SK-N-SH treated with all-trans-retinoic acid at 6 μM for 48 hours (cell line): ENCODE data around the gene LCAT.

Experiments
- ARNTL ChIP-seq: fragments of 450-650 bp; formaldehyde crosslinking; IDR thresholded peaks from 2 replicates; pipeline ENCODE4 v1.5.0; 2020; ENCODE audit warnings: low read depth, mild to moderate bottlenecking, moderate library complexity, borderline replicate concordance
- CSDC2 ChIP-seq: fragments of 250-450 bp; sonication (Bioruptor Pico); IDR thresholded peaks from 2 replicates; pipeline ENCODE4 v1.5.0; 2020; ENCODE audit warnings: mild to moderate bottlenecking, moderate library complexity
- GLIS3 ChIP-seq: fragments of 250-450 bp; sonication (Bioruptor Pico); IDR thresholded peaks from 2 replicates; pipeline ENCODE4 v1.5.0; 2020; ENCODE audit warnings: mild to moderate bottlenecking, moderate library complexity
- ISL1 ChIP-seq: fragments of 250-450 bp; sonication (Bioruptor Pico); IDR thresholded peaks from 2 replicates; pipeline ENCODE4 v2.1.2; 2022; ENCODE audit warnings: mild to moderate bottlenecking, moderate library complexity
- PATZ1 ChIP-seq: fragments of 250-450 bp; sonication (Bioruptor Pico); IDR thresholded peaks from 2 replicates; pipeline ENCODE4 v1.8.0; 2020; ENCODE audit warnings: mild to moderate bottlenecking, moderate library complexity, borderline replicate concordance
- PPARA ChIP-seq: fragments of 250-450 bp; sonication (Bioruptor Pico); IDR thresholded peaks from 2 replicates; pipeline ENCODE4 v1.5.0; 2020; ENCODE audit warnings: mild to moderate bottlenecking, borderline replicate concordance
- RARB ChIP-seq: fragments of 250-450 bp; sonication (Bioruptor Pico); IDR thresholded peaks from 2 replicates; pipeline ENCODE4 v1.8.0; 2021; ENCODE audit warnings: mild to moderate bottlenecking, moderate library complexity
- ZFP30 ChIP-seq: fragments of 450-650 bp; formaldehyde crosslinking; IDR thresholded peaks from 2 replicates; pipeline ENCODE4 v1.5.0; 2022; ENCODE audit warnings: mild to moderate bottlenecking, moderate library complexity

- no peak for TF ChIP-seq ISL1
- no peak for TF ChIP-seq RARB (CRISPR knock-in tag)
- no peak for TF ChIP-seq CSDC2
- TF ChIP-seq ARNTL (CRISPR knock-in tag), result no peak
- TF ChIP-seq PATZ1 (CRISPR knock-in tag), result no peak
- TF ChIP-seq GLIS3 (CRISPR knock-in tag), result no peak
- TF ChIP-seq PPARA (CRISPR knock-in tag), result no peak
- TF ChIP-seq ZFP30 (CRISPR knock-in tag), result no peak
Measured at GRCh38 chr16:67928561-67929364, 15.2 kb downstream of the LCAT start.
